ENCODE measurements around the gene MYH10.

MYH10 gene

GRCh38 chr17:8490256-8491023 lies 140.1 kb downstream of the MYH10 start:
- no peak for DNase-seq

DNA sequence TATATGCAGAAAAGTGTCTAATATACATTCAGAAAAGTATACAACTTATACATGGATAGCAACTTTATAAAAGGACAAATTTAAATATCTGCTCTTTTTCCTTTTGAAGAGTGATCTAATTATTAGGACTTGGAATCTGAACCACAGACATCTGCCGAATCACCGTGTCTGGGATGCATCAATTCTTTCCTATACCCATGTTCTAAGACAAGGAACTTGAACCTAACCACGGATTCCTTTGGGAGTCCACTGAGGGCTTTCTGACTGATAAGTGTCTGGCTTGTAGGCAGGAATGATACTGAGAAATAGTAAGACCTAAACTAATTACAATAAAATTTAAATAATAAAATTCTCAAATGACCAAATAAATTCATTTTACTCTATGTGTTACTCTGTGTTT lies 140.7 kb downstream of the MYH10 start:
- no peak for DNase-seq

- no peak for DNase-seq
Observed at GRCh38 chr17:8488901-8489300, 141.6 kb downstream of the MYH10 start.

DNA sequence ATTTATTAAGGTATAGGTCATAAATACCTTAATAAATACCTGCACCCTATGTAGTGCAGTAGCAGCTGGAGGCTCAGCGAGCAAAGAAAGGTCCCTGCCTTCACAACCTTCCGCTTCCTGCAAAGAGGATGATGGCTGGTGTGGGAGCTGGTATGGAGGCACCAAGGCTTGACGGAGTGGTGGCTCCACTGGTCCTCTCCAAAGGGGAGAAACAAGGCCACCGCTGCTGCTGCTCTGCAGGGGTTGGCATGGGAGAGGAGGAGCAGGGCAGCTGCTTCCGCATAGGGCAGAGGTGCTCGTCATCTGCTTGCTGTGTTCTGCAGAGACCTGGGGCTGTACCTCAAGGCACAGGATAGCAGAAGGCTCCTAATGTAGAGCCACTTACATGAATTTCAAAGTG lies 142.0 kb downstream of the MYH10 start:
- no peak for DNase-seq

- DNase-seq = no peak
Observed at GRCh38 chr17:8487743-8488142, 142.8 kb downstream of the MYH10 start.

GRCh38 chr17:8487130-8487645 lies 143.3 kb downstream of the MYH10 start:
- DNase-seq = no peak

- DNase-seq = no peak
Observed at GRCh38 chr17:8485491-8485890, 145.0 kb downstream of the MYH10 start.

- DNase-seq = no peak
Observed at GRCh38 chr17:8484465-8484864, 146.1 kb downstream of the MYH10 start.

DNA sequence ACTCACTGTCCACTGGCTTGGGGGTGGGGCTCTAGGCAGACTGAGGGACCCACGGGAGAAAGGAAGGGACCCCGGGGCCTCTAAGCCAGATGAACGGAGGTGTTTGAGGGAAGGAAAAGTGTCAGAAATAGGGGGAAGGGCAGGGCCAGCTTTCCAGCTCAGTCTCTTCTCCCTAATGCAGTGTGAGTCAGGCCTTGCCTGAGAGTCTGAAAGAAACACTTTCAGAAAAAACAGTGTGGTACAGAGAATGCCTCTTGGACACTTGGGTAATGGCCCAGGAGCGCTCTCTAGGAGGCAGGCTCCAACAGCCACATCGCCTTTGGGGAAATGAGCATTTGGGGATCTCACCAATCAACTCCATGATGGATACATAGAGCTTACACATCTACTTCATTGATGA lies 148.0 kb downstream of the MYH10 start:
- no peak for DNase-seq

DNA sequence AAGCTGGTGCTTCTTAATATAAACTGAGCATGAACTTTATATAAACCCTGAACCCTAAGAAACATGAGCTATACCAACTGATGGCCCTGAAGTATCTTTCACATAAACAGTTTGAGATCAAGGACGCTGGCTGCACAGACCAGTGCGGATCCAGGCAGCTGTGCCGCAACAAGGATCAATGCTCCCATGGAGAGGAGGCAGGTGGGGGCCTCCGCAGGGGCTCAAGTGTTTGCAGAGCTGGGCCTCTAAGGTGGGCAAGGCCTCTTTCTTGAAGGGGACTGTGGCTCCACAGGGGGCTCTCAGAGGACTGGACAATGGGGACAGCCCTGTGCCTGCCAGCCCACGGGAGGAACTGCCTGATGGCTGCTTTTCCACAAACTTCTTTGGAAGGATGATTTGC lies 148.8 kb downstream of the MYH10 start:
- DNase-seq = no peak

DNA sequence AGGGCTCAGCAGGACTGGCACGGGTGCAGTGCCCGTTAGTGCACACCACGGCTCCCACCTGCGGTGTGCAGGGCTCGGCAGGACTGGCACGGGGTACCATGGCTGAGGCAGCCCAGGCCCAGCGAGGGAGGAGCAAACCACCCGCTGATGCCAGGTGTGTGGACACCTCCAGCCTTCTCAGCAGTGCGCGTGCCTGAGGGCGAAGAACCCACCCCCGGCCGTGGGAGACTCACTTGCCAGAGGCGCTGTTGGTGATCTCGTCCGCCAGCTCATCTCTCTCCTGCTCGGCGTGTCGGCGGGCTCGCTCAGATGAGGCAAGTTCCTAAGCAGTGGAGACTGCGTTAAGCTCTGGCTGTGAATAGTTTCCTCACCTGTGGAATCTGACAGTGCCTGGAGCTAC lies 149.4 kb downstream of the MYH10 start:
- no peak for DNase-seq

DNA sequence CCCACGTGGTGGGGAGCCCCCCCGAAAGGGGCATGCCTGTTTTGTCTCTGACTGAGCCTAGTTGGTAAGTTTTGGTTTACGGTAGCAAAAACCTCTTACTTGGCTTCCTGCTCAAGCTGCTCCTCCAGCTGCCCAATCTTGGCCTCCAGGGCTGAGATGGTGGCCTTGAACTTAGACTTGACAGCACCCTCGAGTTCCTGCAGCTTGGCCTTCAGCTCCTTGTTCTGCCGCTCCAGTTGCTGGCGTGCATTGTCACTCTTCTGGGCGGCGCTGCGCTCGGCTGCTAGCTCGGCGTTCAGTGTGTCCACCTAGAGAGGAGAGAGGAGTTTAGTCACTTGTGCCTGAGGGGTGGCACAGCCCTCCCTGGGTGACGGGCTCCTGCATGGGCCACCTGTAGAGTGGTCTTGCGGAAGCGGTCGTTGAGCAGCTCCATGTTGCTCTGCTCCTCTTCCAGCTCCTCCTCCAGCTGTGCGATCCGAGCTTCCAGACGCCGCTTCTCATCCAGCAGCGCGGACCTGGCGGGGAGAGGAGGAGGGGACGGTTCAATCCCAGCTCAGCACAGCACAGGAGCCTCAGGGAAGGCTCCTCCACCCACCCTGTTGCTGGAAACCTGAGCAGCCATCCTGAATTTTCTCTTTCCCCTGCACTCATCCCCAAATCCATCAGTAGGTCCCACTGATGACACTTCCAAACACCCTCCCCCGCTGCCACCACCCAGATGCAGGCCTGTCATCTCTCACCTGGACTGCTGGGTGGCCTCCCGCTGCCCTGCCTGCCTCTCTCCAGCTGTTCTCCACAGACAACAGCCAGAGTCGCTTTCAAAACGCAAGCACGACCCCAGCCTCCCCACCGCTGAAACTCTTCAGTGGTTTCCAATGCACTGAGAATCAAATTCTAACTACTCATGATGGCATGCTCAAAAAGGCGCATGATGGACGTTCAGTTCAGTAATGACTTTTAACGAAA lies 150.2 kb downstream of the MYH10 start:
- DNase-seq = no peak

- no peak for DNase-seq
Observed at GRCh38 chr17:8479431-8479947, 151.0 kb downstream of the MYH10 start.

DNA sequence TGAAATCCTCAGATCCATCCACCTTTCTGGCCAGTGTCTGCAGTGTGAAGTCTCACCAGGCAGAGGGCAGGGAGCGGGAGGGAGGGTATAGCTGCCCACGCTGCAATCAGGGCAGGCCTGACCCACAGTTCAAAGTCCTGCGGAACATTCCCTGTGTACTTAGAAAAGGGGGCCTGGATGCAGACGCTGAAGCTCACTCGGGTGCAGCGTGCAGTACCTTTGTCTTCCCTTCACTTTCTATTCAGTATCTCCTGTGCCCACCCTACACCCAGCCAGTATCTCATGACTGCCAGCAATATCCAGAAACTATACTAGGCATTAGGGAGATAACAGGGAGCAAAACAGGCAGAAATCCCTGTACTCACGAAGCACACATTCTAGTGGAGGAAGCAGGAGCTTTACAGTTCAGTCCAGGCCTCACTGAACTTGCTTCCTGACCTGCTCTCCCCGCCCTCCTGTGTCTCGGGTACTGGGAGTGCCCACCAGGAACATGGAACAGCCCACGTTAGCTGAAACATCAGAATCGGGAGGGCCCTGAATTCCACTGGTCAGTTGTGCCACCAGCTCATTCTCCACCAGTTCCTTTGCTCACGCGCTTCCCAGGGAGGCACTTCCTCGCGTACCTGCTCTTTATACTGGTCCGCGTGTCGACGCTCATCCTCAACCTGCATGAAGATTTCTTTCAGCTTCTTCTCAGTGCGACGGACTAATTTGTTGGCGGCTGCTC lies 152.6 kb downstream of the MYH10 start:
- DNase-seq = no peak

DNA sequence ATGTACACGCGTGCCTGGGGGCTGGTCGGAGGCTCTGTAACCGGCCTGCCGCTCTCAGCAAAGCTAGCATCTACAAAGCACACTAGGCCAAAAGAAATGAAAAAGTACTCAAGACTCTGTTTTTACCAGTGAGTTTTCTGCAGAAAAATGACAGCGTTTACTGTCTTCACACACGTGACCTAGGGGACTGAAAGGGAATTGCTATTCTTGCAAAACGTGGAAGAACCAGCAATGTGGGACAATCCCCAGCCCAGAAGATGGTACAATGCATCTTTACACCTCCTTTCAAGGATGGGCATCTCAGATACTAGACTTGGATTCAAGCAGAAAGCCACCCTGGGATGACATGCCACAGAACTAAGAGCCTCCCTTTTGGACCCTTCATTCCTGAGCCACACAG lies 153.4 kb downstream of the MYH10 start:
- DNase-seq = no peak

- DNase-seq = no peak
Observed at GRCh38 chr17:8476741-8477140, 153.8 kb downstream of the MYH10 start.

GRCh38 chr17:8475781-8476180 lies 154.7 kb downstream of the MYH10 start:
- DNase-seq = no peak

GRCh38 chr17:8475227-8475626 lies 155.3 kb downstream of the MYH10 start:
- DNase-seq = no peak

DNA sequence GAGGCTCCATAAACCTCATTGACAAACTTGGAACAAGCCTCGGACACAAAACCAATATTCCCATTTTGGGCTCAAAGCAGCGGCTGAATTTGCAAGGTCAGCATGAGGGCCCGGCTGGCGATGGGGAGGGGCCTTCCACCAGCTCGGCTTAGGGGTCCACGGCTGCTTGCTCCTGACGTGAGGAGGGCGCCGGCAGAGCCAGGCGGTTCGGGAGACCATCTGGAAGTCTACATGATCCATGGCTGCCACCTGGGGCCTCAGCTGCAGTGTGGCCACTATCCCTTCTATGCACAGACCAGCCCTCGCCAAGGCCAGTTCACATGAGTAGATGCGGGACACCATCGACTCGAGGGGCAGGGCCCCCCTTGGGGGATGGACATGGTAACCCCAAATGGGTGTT lies 155.7 kb downstream of the MYH10 start:
- no peak for DNase-seq

GRCh38 chr17:8473451-8474192 lies 156.9 kb downstream of the MYH10 start:
- no peak for DNase-seq

DNA sequence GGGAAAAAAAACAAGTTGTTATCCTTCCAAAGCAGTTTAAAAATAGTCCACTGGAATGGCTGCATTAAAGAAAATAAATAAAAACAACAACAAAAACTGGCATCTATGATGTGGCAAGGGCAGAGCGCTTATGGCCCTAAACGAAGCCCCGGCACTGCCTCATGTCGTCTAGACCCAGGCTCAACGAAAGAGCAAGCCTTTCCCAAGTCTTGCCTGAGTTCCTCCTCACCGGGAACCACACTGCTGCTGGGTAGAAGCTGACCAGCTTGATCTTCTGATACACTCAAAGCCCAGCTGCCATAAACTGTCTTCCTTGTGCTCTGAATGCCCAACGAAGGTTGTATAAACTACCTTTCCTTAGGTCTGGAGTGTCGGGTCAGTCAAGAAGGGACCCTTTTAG lies 157.9 kb downstream of the MYH10 start:
- DNase-seq = no peak

GRCh38 chr17:8470447-8471047 lies 160.0 kb downstream of the MYH10 start:
- no peak for DNase-seq

All from activated CD4-positive, alpha-beta T cell treated with anti-CD3 and anti-CD28 coated beads, Interleukin-2, amount 50 U/mL, for 1 hour (primary cell).